Loucy (cell line): ENCODE results near the gene LGALS1.

Experiments
- CTCF ChIP-seq: fragments of 200-600 bp; sonication (generic); conservative IDR thresholded peaks from 2 replicates; pipeline ENCODE4 v1.5.1; 2014; ENCODE audit warnings: mild to moderate bottlenecking, antibody characterized with exemption, low read length
- EZH2phosphoT487 ChIP-seq: fragments of 200-600 bp; IDR thresholded peaks from 2 replicates; pipeline ENCODE4 v1.6.1; 2018; ENCODE audit warnings: antibody characterized with exemption, mild to moderate bottlenecking, moderate library complexity, borderline replicate concordance

- TF ChIP-seq CTCF (no peak), EZH2phosphoT487 (no peak)
Observed at GRCh38 chr22:37679670-37680069, 4.2 kb downstream of the LGALS1 start.
